Nephron (organoid): ENCODE measurements around the gene CACNA2D2.

Experiments
- H3K27ac Mint-ChIP-seq, 3 experiments: 2 replicates each; pipeline ENCODE4 v1.8.0; 2020; ENCODE audit warnings: mixed read lengths in 3 of 3, mild to moderate bottlenecking in 2 of 3, moderate library complexity in 1 of 3
- H3K27me3 Mint-ChIP-seq: 2 replicates; pipeline ENCODE4 v1.8.0; 2021; ENCODE audit warnings: low read depth, mild to moderate bottlenecking, moderate library complexity, mixed read lengths
- H3K36me3 Mint-ChIP-seq: 2 replicates; pipeline ENCODE4 v1.8.0; 2020; ENCODE audit warnings: low read depth, mixed read lengths
- H3K4me1 Mint-ChIP-seq: 2 replicates; pipeline ENCODE4 v1.8.0; 2020; ENCODE audit warnings: mixed read lengths
- H3K4me3 Mint-ChIP-seq, 3 experiments: 2 replicates each; pipeline ENCODE4 v1.8.0; 2020; ENCODE audit warnings: mild to moderate bottlenecking in 3 of 3, mixed read lengths in 3 of 3, moderate library complexity in 2 of 3
- H3K9me3 Mint-ChIP-seq: 2 replicates; pipeline ENCODE4 v1.8.0; 2020; ENCODE audit warnings: mixed read lengths
- TF ChIP-seq, protein P1 (sequence below), 3 experiments: fragments of 200-600 bp; sonication (generic); IDR thresholded peaks; one replicate each; pipeline ENCODE4 v1.5.0; 2021; ENCODE audit warnings: antibody characterized with exemption in 3 of 3; ENCODE audit not compliant: unreplicated experiment in 3 of 3

Gene CACNA2D2

DNA sequence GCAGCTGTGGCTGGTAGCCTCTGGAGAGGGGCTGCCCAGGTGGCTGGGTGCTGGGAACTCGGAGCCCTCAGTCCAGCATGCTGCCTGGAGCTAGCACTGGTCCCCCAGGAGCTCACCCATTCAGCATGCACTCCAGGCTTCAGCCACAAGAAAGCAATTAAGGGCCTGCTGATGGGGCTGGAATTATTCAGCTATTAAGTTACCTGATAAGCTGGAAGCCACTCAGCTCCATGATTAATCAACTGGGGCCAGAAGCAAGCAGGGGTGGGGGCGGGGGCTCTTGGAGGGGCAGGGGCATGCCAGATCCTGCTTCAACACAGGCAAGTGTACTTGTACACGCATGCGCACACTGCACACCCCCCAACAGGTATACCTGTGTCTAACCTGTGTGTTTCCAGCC lies 122.1 kb downstream of the CACNA2D2 start:
- Mint-ChIP-seq H3K9me3 (no peaks in the 10 kb centered on the region), H3K27me3 (peaks cover 6% of the 10 kb centered on the region), H3K4me3 (peak overlapping the region in 1 of 3 experiments; percentile 16), H3K36me3 (no peaks in the 10 kb centered on the region), H3K27ac (peak overlapping the region; percentile 87 to 97 (median 89)), H3K4me1 (peaks cover 49% of the 10 kb centered on the region)
- TF ChIP-seq, protein P1, sequence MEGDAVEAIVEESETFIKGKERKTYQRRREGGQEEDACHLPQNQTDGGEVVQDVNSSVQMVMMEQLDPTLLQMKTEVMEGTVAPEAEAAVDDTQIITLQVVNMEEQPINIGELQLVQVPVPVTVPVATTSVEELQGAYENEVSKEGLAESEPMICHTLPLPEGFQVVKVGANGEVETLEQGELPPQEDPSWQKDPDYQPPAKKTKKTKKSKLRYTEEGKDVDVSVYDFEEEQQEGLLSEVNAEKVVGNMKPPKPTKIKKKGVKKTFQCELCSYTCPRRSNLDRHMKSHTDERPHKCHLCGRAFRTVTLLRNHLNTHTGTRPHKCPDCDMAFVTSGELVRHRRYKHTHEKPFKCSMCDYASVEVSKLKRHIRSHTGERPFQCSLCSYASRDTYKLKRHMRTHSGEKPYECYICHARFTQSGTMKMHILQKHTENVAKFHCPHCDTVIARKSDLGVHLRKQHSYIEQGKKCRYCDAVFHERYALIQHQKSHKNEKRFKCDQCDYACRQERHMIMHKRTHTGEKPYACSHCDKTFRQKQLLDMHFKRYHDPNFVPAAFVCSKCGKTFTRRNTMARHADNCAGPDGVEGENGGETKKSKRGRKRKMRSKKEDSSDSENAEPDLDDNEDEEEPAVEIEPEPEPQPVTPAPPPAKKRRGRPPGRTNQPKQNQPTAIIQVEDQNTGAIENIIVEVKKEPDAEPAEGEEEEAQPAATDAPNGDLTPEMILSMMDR (IDR thresholded peaks at IDR 0.05; ENCODE audit: unreplicated experiment in 3 of 3): no peak

DNA sequence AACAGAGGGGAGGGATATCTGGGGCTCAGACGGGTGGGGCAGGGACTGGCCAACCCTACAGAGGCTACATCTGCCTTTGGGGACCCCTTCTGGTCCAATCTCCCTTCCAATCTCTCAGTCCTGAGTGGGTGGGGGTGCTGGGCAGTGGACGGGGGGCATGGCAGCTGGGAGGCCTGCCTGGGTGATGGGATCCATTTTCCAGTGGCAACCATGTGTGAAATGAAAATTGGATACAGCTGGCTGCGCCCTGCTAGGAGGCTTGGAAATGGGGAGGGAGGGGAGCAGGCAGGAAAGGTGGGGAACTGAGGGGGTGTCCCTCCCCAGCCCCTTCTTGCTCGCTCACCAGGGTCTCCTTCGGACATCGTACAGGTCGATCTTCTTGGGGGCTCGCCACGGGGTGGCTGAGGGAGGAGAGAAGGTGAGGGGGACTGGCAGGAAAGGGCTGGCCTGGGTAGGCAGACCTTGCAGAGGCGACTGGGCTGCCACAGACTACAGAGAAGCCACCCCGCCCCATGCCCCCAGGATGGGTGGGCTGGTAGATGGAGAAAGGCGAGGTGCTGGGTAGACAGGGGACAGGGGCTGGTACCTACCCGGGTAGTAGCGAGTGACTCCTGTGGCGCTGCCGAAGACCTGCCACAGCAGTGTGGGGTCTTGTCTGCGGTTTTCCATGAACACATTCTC lies 122.9 kb downstream of the CACNA2D2 start:
- peak overlapping the region in 1 of 3 experiments; percentile 21 for H3K4me3 Mint-ChIP-seq
- H3K27ac Mint-ChIP-seq: peak overlapping the region; percentile 87 to 97 (median 89)
- H3K36me3 Mint-ChIP-seq: no peaks in the 10 kb centered on the region
- peaks cover 43% of the 10 kb centered on the region for H3K4me1 Mint-ChIP-seq
- peaks cover 8% of the 10 kb centered on the region for H3K27me3 Mint-ChIP-seq
- TF ChIP-seq, protein P1 (IDR thresholded peaks at IDR 0.05; ENCODE audit: unreplicated experiment in 3 of 3): no peak
- H3K9me3 Mint-ChIP-seq: no peaks in the 10 kb centered on the region

DNA sequence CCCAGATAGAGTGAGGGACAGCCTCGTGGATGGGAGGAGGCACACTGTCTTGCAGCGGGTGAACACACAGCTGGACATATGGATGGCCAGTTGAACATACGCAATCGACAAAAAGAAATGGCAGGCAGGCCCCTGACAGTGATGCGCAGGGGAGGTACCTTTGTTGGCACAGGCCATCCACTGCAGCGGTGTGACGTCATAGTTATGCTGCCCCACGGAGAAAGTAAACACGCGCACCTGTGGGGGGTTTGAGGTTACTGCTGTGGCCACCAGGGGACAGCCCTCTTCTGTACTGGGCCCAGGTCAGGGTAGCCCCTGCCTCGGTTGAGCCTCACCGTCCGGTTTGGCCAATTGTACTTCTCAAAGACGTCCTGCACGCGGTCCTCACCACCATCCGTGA lies 124.7 kb downstream of the CACNA2D2 start:
- Mint-ChIP-seq H3K27me3 (peaks cover 8% of the 10 kb centered on the region), H3K4me1 (peaks cover 38% of the 10 kb centered on the region), H3K36me3 (no peaks in the 10 kb centered on the region), H3K27ac (peak overlapping the region in 2 of 3 experiments; percentile 7 to 26), H3K4me3 (no peak overlapping the region), H3K9me3 (no peaks in the 10 kb centered on the region)
- TF ChIP-seq, protein P1 (IDR thresholded peaks at IDR 0.05; ENCODE audit: unreplicated experiment in 3 of 3): no peak

DNA sequence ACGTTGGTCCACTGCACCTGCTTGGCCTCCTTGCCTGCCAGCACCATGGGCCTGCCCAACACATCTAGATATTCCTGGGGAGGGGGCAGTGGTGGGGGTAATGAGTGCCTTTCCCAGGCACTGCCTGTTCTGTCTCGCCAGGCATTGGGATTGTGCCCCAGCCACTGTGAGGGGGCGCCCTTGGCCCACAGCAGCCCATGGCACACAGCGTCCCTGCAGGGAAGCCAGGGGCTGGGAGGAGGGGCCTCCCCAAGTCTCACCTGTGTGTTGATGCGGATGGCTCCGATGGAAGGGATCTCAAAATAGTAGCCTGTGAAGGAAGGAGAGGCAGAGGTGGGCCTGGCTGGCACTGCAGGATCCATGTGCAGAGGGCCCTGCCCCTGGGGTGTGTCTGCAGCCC lies 125.4 kb downstream of the CACNA2D2 start:
- TF ChIP-seq, protein P1 (IDR thresholded peaks at IDR 0.05; ENCODE audit: unreplicated experiment in 3 of 3): no peak
- Mint-ChIP-seq H3K27ac (no peak overlapping the region), H3K36me3 (no peaks in the 10 kb centered on the region), H3K27me3 (peaks cover 8% of the 10 kb centered on the region), H3K9me3 (no peaks in the 10 kb centered on the region), H3K4me1 (peaks cover 35% of the 10 kb centered on the region), H3K4me3 (no peak overlapping the region)

DNA sequence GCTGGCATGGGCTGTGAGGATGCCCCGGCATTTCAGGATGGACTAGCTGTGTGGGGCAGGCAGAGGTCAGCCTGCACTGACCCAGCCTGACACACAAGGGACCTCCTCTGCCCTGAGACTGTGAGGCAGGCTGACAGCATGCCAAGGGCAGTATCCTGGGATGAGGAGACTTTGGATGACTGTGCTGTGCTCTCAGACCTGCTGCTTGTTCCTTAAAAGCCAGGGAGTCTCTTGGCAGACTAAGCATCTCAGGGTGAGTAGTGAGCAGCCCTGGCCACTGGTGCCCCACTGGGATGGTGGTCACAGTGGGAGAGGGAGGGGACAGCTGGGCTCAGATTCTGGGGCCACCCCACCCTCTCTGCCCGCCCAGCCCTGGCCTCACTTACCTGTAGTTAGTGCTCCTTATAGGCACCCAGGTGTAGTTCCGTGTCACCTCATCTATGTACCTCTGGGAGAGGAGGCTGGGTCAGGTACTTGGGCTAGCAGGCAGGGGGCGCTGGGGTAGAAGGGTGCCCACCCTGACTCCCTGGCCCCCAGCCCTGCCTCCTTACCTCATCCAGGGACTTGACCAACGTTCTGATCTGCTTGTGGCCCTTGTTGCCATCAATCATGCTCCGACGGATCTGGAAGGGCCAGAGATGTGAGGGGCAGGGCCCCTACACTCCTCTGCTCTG lies 128.0 kb downstream of the CACNA2D2 start:
- H3K4me3 Mint-ChIP-seq: no peak overlapping the region
- H3K36me3 Mint-ChIP-seq: no peaks in the 10 kb centered on the region
- no peaks in the 10 kb centered on the region for H3K9me3 Mint-ChIP-seq
- H3K4me1 Mint-ChIP-seq: peaks cover 42% of the 10 kb centered on the region
- H3K27me3 Mint-ChIP-seq: peaks cover 8% of the 10 kb centered on the region
- peak overlapping the region in 2 of 3 experiments; percentile 33 to 66 for H3K27ac Mint-ChIP-seq
- TF ChIP-seq, protein P1 (IDR thresholded peaks at IDR 0.05; ENCODE audit: unreplicated experiment in 3 of 3): no peak
